ENCODE measurements around the gene SLC10A7. TPM values are rescaled to one million over a fixed set of nuclear protein-coding genes. Genes with fewer than 3 reads are reported as not detected.

The SLC10A7 gene
- total and polyA plus RNA-seq, 2 of the 8 experiments (the other 6 are each of a cell fraction or from before 2014, with no cell fraction given) = 2.5 to 2.9 TPM

DNA sequence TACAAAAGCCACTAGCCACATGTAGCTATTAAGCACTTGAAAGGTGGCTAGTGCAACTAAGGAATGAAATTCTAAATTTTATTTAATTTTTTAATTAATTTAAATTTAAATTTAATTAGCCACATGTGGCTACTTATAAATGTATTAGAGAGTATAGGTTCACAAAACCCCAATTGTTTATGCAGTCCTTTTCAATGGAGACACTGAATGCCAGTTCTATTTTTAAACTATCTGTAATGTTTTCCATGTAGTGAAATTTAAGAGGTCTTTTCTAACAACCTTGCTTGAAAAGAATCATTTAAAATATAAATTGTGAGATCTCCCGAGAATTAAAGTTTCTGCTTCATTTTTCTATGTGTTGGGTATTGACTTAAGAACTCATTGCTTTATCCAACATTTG is 154.4 kb downstream of the SLC10A7 start:
- Histone ChIP-seq H3K4ac (replicated peaks; ENCODE audit: insufficient read length, low read depth, low read length) (no peak overlapping the region), H4K8ac (ENCODE audit: extremely low read depth, insufficient read depth, low read length) (no peak overlapping the region), H2BK5ac (ENCODE audit: low read depth, low read length) (no peak overlapping the region), H3K27me3 (replicated peaks in 1 of 4; ENCODE audit: control insufficient read depth in 3 of 4, extremely low read depth in 1 of 4, insufficient read depth in 3 of 4, low read length in 3 of 4) (no peaks in the 10 kb centered on the region), H3K14ac (ENCODE audit: insufficient read length) (no peak overlapping the region), H3K9ac (replicated peaks in 1 of 4; ENCODE audit: extremely low read depth in 1 of 4, low read depth in 3 of 4, low read length in 3 of 4) (no peak overlapping the region), H2AFZ (ENCODE audit: low read length) (no peak overlapping the region), H2BK120ac (replicated peaks; ENCODE audit: low read depth, low read length) (no peak overlapping the region), H4K20me1 (replicated peaks in 1 of 2; ENCODE audit: control insufficient read depth in 1 of 2, insufficient read depth in 2 of 2, low read length in 2 of 2) (no peaks in the 10 kb centered on the region), H3K27ac (ENCODE audit: low read depth, low read length) (no peak overlapping the region), H2BK15ac (ENCODE audit: low read length) (no peak overlapping the region), H3K23ac (ENCODE audit: insufficient read length) (no peak overlapping the region), H3K4me1 (replicated peaks in 1 of 4; ENCODE audit: control insufficient read depth in 3 of 4, insufficient read depth in 4 of 4, low read length in 3 of 4) (no peaks in the 10 kb centered on the region), H3K56ac (replicated peaks; ENCODE audit: insufficient read length, low read depth, low read length) (no peak overlapping the region), H2BK12ac (ENCODE audit: low read depth, low read length) (no peak overlapping the region), H3K23me2 (ENCODE audit: low read depth, low read length) (no peaks in the 10 kb centered on the region), H2AK5ac (ENCODE audit: low read depth, low read length) (no peak overlapping the region), H3K36me3 (ENCODE audit: control insufficient read depth in 2 of 4, insufficient read depth in 4 of 4, low read length in 3 of 4) (no peaks in the 10 kb centered on the region), H3K79me1 (ENCODE audit: low read depth, low read length) (no peaks in the 10 kb centered on the region), H3K9me3 (ENCODE audit: insufficient read depth in 2 of 2, low read depth in 1 of 2, low read length in 1 of 2) (peaks cover 5% of the 10 kb centered on the region in 2 experiments; a peak in 2 of 4 replicates), H2BK20ac (ENCODE audit: low read length) (no peak overlapping the region), H4K91ac (replicated peaks; ENCODE audit: insufficient read length, low read length) (no peak overlapping the region), H3K4me2 (ENCODE audit: insufficient read depth in 1 of 2, low read depth in 2 of 2, low read length in 2 of 2) (no peak overlapping the region), H3K4me3 (ENCODE audit: extremely low read depth in 1 of 4, insufficient read depth in 2 of 4, low read depth in 3 of 4, low read length in 4 of 4) (no peak overlapping the region), H4K5ac (ENCODE audit: insufficient read length, low read depth, low read length) (no peak overlapping the region), H3K79me2 (ENCODE audit: control insufficient read depth in 1 of 2, insufficient read depth in 2 of 2, low read length in 2 of 2) (no peaks in the 10 kb centered on the region), H3K18ac (ENCODE audit: extremely low read depth, low read length) (no peak overlapping the region)
- WGBS, 2 experiments (ENCODE audit: extremely low coverage in 1 of 2, insufficient coverage in 1 of 2, insufficient read length in 1 of 2, insufficient replicate concordance in 2 of 2, low coverage in 1 of 2, low lambda C conversion rate in 2 of 2, missing lambda C conversion rate in 1 of 2) = 95% methylated on average over 1 of the region's 1 CpG; no CpG with 5 or more reads in 1 of the 2 experiments
- no peak for DNase-seq (ENCODE audit: low read depth in 1 of 2, low spot score in 2 of 2)
- POLR2A ChIA-PET (ENCODE audit: partially characterized antibody) = no interaction called here
- CTCF ChIA-PET (ENCODE audit: partially characterized antibody) = interaction anchor here (1.1 kb wide), 1 partner anchor 143 kb away, joined by 3 read pairs; no protein-coding TSS in a partner anchor
- TF ChIP-seq, protein P1, sequence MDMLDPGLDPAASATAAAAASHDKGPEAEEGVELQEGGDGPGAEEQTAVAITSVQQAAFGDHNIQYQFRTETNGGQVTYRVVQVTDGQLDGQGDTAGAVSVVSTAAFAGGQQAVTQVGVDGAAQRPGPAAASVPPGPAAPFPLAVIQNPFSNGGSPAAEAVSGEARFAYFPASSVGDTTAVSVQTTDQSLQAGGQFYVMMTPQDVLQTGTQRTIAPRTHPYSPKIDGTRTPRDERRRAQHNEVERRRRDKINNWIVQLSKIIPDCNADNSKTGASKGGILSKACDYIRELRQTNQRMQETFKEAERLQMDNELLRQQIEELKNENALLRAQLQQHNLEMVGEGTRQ (IDR thresholded peaks at IDR 0.05; ENCODE audit: low read length) = no peak
- TF ChIP-seq GTF2F1 (IDR thresholded peaks at IDR 0.05; ENCODE audit: borderline replicate concordance, low read depth, low read length) (no peak), SRF (IDR thresholded peaks at IDR 0.05; ENCODE audit: low read depth, low read length) (no peak), TBP (IDR thresholded peaks at IDR 0.05; ENCODE audit: low read depth, low read length) (no peak), NRF1 (IDR thresholded peaks at IDR 0.05; ENCODE audit: low read depth, low read length) (no peak)
- FAIRE-seq = no peak
